ENCODE results near the gene NUBP1.
"Not testable (repeated sequence)": the region's sequence is repeated elsewhere in the genome, so short reads cannot be mapped to it uniquely, and the experiment has no call there.

The NUBP1 gene

DNA sequence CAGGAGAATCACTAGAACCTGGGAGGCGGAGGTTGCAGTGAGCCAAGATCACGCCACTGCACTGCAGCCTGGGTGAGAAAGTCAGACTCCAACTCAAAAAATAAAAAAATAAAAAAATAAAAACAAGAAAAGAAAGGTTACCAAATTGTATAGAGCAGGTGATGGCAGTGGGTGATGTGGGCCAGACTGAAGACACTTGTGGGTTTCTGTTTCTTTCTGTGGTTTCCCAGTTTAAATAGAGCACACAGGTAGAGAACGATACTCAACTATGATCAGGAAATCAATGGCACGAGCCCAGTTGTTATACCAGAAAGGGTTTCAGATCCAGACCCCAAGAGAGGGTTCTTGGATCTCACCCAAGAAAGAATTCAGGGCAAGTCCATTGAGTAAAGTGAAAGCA lies 32.6 kb downstream of the NUBP1 start:
- no peak for DNase-seq
- H2AFZ ChIP-seq (ENCODE audit: low read depth, low read length): no peak overlapping the region
- no peak overlapping the region for H3K9ac ChIP-seq (ENCODE audit: low read length)
- no peak overlapping the region for H3K18ac ChIP-seq (ENCODE audit: low read depth in 1 of 2, low read length in 2 of 2)
- H3K79me1 ChIP-seq (replicated peaks; ENCODE audit: low read length, poor library complexity, severe bottlenecking): no peaks in the 10 kb centered on the region
- H4K8ac ChIP-seq (ENCODE audit: low read length): no peak overlapping the region
- H3K27ac ChIP-seq (ENCODE audit: low read length, poor library complexity, severe bottlenecking): no peak overlapping the region
- no peak overlapping the region for H3K4ac ChIP-seq (ENCODE audit: low read depth in 1 of 2, low read length in 2 of 2)
- H3K14ac ChIP-seq (ENCODE audit: low read length in 2 of 2): no peak overlapping the region
- no peaks in the 10 kb centered on the region for H3K4me1 ChIP-seq (ENCODE audit: control insufficient read depth, insufficient read depth, low read depth, low read length)
- H2BK12ac ChIP-seq (ENCODE audit: low read length in 2 of 2): no peak overlapping the region
- no peak overlapping the region for H3K23ac ChIP-seq (ENCODE audit: low read length in 2 of 2)
- no peak overlapping the region for H2BK15ac ChIP-seq (ENCODE audit: low read depth, poor library complexity, severe bottlenecking)
- H2BK120ac ChIP-seq (ENCODE audit: low read depth, low read length): no peak overlapping the region
- H4K91ac ChIP-seq (ENCODE audit: low read length): no peak overlapping the region
- no peak overlapping the region for H2BK5ac ChIP-seq (ENCODE audit: low read depth, low read length, poor library complexity, severe bottlenecking)
- H3K9me3 ChIP-seq (ENCODE audit: control insufficient read depth, low read length): no peaks in the 10 kb centered on the region
- no peaks in the 10 kb centered on the region for H3K36me3 ChIP-seq (ENCODE audit: control insufficient read depth in 1 of 2, insufficient read depth in 2 of 2, low read depth in 1 of 2, low read length in 2 of 2)
- WGBS: 88% methylated on average over 3 of the region's 4 CpGs
- no peak overlapping the region for H3K4me3 ChIP-seq (ENCODE audit: insufficient read depth in 1 of 2, low read depth in 1 of 2, low read length in 2 of 2)
- no peaks in the 10 kb centered on the region for H3K27me3 ChIP-seq (ENCODE audit: control insufficient read depth in 1 of 2, insufficient read depth in 1 of 2, low read length in 2 of 2)
- no peak overlapping the region for H2AK5ac ChIP-seq (ENCODE audit: low read length, severe bottlenecking)
- no peak overlapping the region for H3K4me2 ChIP-seq (ENCODE audit: low read length, poor library complexity, severe bottlenecking)

DNA sequence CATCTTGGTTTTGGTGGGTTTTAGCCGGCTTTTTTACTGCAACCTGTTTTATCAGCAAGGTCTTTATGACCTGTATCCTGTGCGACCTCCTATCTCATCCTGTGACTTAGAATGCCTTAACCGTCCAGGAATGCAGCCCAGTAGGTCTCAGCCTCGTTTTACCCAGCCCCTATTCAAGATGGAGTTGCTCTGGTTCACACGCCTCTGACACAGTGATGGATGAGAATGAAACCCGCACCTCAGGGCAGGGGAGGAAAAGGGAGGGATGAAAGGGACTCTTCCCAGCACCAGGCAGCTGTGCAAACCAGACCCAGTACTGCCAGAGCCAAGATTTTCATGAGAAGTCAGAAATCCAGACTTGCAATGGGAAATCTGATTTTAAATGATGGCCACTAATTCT lies 33.3 kb downstream of the NUBP1 start:
- not testable (repeated sequence) for H3K23ac ChIP-seq (ENCODE audit: low read length in 2 of 2); H3K4me2 ChIP-seq (ENCODE audit: low read length, poor library complexity, severe bottlenecking); DNase-seq; H2BK15ac ChIP-seq (ENCODE audit: low read depth, poor library complexity, severe bottlenecking); H3K27me3 ChIP-seq (ENCODE audit: control insufficient read depth in 1 of 2, insufficient read depth in 1 of 2, low read length in 2 of 2); H3K4me3 ChIP-seq (ENCODE audit: insufficient read depth in 1 of 2, low read depth in 1 of 2, low read length in 2 of 2); H4K91ac ChIP-seq (ENCODE audit: low read length); H3K14ac ChIP-seq (ENCODE audit: low read length in 2 of 2); H3K27ac ChIP-seq (ENCODE audit: low read length, poor library complexity, severe bottlenecking); H4K8ac ChIP-seq (ENCODE audit: low read length); H2AFZ ChIP-seq (ENCODE audit: low read depth, low read length); H3K79me1 ChIP-seq (replicated peaks; ENCODE audit: low read length, poor library complexity, severe bottlenecking); H3K4me1 ChIP-seq (ENCODE audit: control insufficient read depth, insufficient read depth, low read depth, low read length); H3K36me3 ChIP-seq (ENCODE audit: control insufficient read depth in 1 of 2, insufficient read depth in 2 of 2, low read depth in 1 of 2, low read length in 2 of 2); H2BK12ac ChIP-seq (ENCODE audit: low read length in 2 of 2); H3K9ac ChIP-seq (ENCODE audit: low read length); H3K18ac ChIP-seq (ENCODE audit: low read depth in 1 of 2, low read length in 2 of 2); H2AK5ac ChIP-seq (ENCODE audit: low read length, severe bottlenecking); H2BK120ac ChIP-seq (ENCODE audit: low read depth, low read length); H3K9me3 ChIP-seq (ENCODE audit: control insufficient read depth, low read length); H3K4ac ChIP-seq (ENCODE audit: low read depth in 1 of 2, low read length in 2 of 2); H2BK5ac ChIP-seq (ENCODE audit: low read depth, low read length, poor library complexity, severe bottlenecking)
- 69% methylated on average over 6 of the region's 6 CpGs for WGBS

DNA sequence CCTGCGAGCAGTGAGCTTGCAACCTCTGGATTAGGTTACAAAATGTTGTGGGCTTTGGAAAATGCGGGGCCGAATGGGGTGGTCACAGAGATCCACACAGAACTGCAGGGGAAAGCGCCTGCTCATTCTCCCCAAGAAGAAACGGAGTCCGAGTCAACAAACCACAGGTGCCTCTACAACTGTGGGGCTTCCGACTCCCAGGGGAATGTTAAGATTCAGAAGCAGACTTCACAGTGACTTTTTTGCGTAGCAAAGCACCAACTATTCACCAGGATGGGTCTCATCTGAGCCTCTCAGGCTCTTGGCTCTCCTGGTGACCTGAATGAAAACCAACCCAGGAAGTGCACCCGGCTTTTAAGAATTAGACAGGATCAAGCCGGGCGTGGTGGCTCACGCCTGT lies 33.7 kb downstream of the NUBP1 start:
- 90% methylated on average over 12 of the region's 12 CpGs for WGBS
- DNase-seq: no peak
- H2AK5ac ChIP-seq (ENCODE audit: low read length, severe bottlenecking): no peak overlapping the region

DNA sequence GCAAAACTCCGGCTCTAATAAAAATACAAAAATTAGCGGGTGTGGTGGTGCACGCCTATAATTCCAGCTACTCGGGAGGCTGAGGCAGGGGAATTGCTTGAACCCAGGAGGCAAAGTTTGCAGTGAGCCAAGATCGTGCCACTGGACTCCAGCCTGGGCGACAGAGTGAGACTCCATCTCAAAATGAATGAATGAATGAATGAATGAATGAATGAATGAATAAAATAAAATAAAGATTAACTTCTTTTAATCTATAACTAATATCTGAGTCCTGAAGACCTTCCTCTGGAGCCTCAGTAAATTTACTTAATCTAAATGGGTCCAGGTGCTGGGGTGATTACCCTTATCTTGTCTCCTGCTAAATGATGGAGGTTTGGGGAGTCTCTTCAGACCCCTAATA lies 36.3 kb downstream of the NUBP1 start:
- not testable (repeated sequence) for H2BK15ac ChIP-seq (ENCODE audit: low read depth, poor library complexity, severe bottlenecking); DNase-seq; H3K9me3 ChIP-seq (ENCODE audit: control insufficient read depth, low read length); H3K4me2 ChIP-seq (ENCODE audit: low read length, poor library complexity, severe bottlenecking); H4K8ac ChIP-seq (ENCODE audit: low read length); H3K36me3 ChIP-seq (ENCODE audit: control insufficient read depth in 1 of 2, insufficient read depth in 2 of 2, low read depth in 1 of 2, low read length in 2 of 2); H3K79me1 ChIP-seq (replicated peaks; ENCODE audit: low read length, poor library complexity, severe bottlenecking); H2BK5ac ChIP-seq (ENCODE audit: low read depth, low read length, poor library complexity, severe bottlenecking); H3K27ac ChIP-seq (ENCODE audit: low read length, poor library complexity, severe bottlenecking); H2AK5ac ChIP-seq (ENCODE audit: low read length, severe bottlenecking); H3K4me1 ChIP-seq (ENCODE audit: control insufficient read depth, insufficient read depth, low read depth, low read length); H2AFZ ChIP-seq (ENCODE audit: low read depth, low read length); H3K4ac ChIP-seq (ENCODE audit: low read depth in 1 of 2, low read length in 2 of 2); H3K4me3 ChIP-seq (ENCODE audit: insufficient read depth in 1 of 2, low read depth in 1 of 2, low read length in 2 of 2); H4K91ac ChIP-seq (ENCODE audit: low read length); H3K9ac ChIP-seq (ENCODE audit: low read length); H3K18ac ChIP-seq (ENCODE audit: low read depth in 1 of 2, low read length in 2 of 2); H3K14ac ChIP-seq (ENCODE audit: low read length in 2 of 2); H2BK120ac ChIP-seq (ENCODE audit: low read depth, low read length); H2BK12ac ChIP-seq (ENCODE audit: low read length in 2 of 2); H3K23ac ChIP-seq (ENCODE audit: low read length in 2 of 2)
- peaks cover 0 to 16% of the 10 kb centered on the region in 2 experiments for H3K27me3 ChIP-seq (ENCODE audit: control insufficient read depth in 1 of 2, insufficient read depth in 1 of 2, low read length in 2 of 2)
- 99% methylated on average over 5 of the region's 6 CpGs for WGBS

More for the DNA sequence above, 33.7 kb downstream of the NUBP1 start:
- Histone ChIP-seq H2AFZ (ENCODE audit: low read depth, low read length) (no peak overlapping the region), H3K27ac (ENCODE audit: low read length, poor library complexity, severe bottlenecking) (no peak overlapping the region), H3K14ac (ENCODE audit: low read length in 2 of 2) (no peak overlapping the region), H2BK15ac (ENCODE audit: low read depth, poor library complexity, severe bottlenecking) (no peak overlapping the region), H4K8ac (ENCODE audit: low read length) (no peak overlapping the region), H3K36me3 (ENCODE audit: control insufficient read depth in 1 of 2, insufficient read depth in 2 of 2, low read depth in 1 of 2, low read length in 2 of 2) (no peaks in the 10 kb centered on the region), H2BK12ac (ENCODE audit: low read length in 2 of 2) (no peak overlapping the region), H4K91ac (ENCODE audit: low read length) (no peak overlapping the region), H3K9me3 (ENCODE audit: control insufficient read depth, low read length) (no peaks in the 10 kb centered on the region), H3K4me3 (ENCODE audit: insufficient read depth in 1 of 2, low read depth in 1 of 2, low read length in 2 of 2) (no peak overlapping the region), H3K9ac (ENCODE audit: low read length) (no peak overlapping the region), H3K18ac (ENCODE audit: low read depth in 1 of 2, low read length in 2 of 2) (no peak overlapping the region), H2BK5ac (ENCODE audit: low read depth, low read length, poor library complexity, severe bottlenecking) (no peak overlapping the region), H3K4me2 (ENCODE audit: low read length, poor library complexity, severe bottlenecking) (no peak overlapping the region), H3K27me3 (ENCODE audit: control insufficient read depth in 1 of 2, insufficient read depth in 1 of 2, low read length in 2 of 2) (peaks cover 0 to 4% of the 10 kb centered on the region in 2 experiments), H3K4ac (ENCODE audit: low read depth in 1 of 2, low read length in 2 of 2) (no peak overlapping the region), H3K79me1 (replicated peaks; ENCODE audit: low read length, poor library complexity, severe bottlenecking) (no peaks in the 10 kb centered on the region), H3K4me1 (ENCODE audit: control insufficient read depth, insufficient read depth, low read depth, low read length) (no peaks in the 10 kb centered on the region), H3K23ac (ENCODE audit: low read length in 2 of 2) (no peak overlapping the region), H2BK120ac (ENCODE audit: low read depth, low read length) (no peak overlapping the region)

Data from mesenchymal stem cell (in vitro differentiated cells and primary cell).